GM13977 (cell line): ENCODE results near the gene CMTM4.

Source experiments
- DNase-seq: peaks from one replicate; pipeline ENCODE4 v3.0.0; 2012; ENCODE audit warnings: low spot score
- CTCF ChIP-seq: IDR thresholded peaks from 2 replicates; pipeline ENCODE4 v1.5.1; 2012; ENCODE audit warnings: mild to moderate bottlenecking, control low read depth; ENCODE audit not compliant: insufficient read depth; ENCODE audit errors: extremely low read depth, missing control alignments
- in situ Hi-C: fragments of 300-500 bp; cut with MboI; formaldehyde crosslinking; loops from one replicate; pipeline ENCODE4 v1.12.0; 2022; ENCODE audit warnings: low sequenced_read_pairs, low pct_unique_long_range_greater_than_20kb, mixed read lengths, inconsistent platforms; ENCODE audit not compliant: unreplicated experiment

The CMTM4 gene

GRCh38 chr16:66580605-66581209, 115.8 kb downstream of the CMTM4 start:
- in situ Hi-C loops, result loop anchor here (25.0 kb wide), 1 partner anchor 168 kb away; no protein-coding TSS in a partner anchor
- no peak for TF ChIP-seq CTCF
- DNase-seq, result no peak

- in situ Hi-C loops, result loop anchor here (25.0 kb wide), 1 partner anchor 167 kb away; no protein-coding TSS in a partner anchor
- TF ChIP-seq CTCF, result no peak
- peak; percentile 29 for DNase-seq
These were observed 117.7 kb downstream of the CMTM4 start, which contains the start of gene CMTM2 for GRCh38 chr16:66578651-66579531. CMTM2 (plus strand) TSS chr16:66579463; CDS start chr16:66579608, 145 bp downstream.

- in situ Hi-C loops, result loop anchor here (25.0 kb wide), 1 partner anchor 164 kb away; no protein-coding TSS in a partner anchor
- DNase-seq, result no peak
- TF ChIP-seq CTCF, result no peak
These were observed 120.2 kb downstream of the CMTM4 start for GRCh38 chr16:66576296-66576695.

GRCh38 chr16:66575060-66575459, 121.5 kb downstream of the CMTM4 start:
- in situ Hi-C loops, result loop anchor here (25.0 kb wide), 1 partner anchor 163 kb away; no protein-coding TSS in a partner anchor
- DNase-seq, result no peak
- no peak for TF ChIP-seq CTCF

GRCh38 chr16:66574531-66574930, 122.0 kb downstream of the CMTM4 start:
- in situ Hi-C loops, result no loop called here
- no peak for DNase-seq
- TF ChIP-seq CTCF, result no peak

- no peak for DNase-seq
- no peak for TF ChIP-seq CTCF
- in situ Hi-C loops, result no loop called here
These were observed 122.5 kb downstream of the CMTM4 start for GRCh38 chr16:66574081-66574480.
